GM18508 (cell line): Measurements from ENCODE around the gene PDSS1.

Source experiments
- ATAC-seq: cut with Tn5 transposase; IDR thresholded peaks from one replicate; pipeline ENCODE4 v1.9.1; 2021; ENCODE audit warnings: moderate number of reproducible peaks; ENCODE audit not compliant: insufficient read depth, unreplicated experiment

The PDSS1 gene

DNA sequence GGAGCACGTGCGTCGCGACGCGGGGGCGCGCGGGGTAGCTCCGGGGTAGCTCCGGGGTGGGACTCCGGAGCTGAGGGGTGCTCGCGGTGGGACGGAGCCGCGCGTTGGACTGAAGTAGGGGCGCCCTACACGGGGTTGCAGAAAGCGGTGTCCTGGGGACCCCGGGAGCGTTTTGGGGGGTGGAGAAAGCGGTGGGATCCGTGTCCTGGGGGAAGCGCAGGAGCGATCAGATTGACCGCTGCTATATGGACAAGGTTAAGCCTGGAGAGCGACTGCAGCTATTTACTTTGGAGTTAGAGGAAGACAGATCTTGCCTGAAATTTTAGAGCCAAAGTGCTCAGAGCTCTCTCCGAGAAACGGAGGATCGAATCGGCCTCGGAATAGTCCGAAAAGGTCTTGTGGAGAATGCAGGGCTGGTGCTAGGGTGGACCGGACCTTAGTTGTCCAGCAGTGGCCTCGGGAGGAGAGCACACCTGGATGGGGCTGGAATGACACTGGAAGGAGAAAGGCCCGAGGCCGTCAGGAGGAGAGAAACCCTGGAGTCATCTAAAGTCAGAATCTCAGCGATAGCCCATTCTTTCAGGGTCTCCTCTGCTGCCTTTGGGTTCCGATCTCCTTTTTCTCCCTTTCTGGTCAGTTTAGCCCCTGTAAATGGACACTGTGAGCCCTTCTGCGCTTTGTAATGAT lies 564 bp downstream of the PDSS1 start:
- ATAC-seq: no peak

DNA sequence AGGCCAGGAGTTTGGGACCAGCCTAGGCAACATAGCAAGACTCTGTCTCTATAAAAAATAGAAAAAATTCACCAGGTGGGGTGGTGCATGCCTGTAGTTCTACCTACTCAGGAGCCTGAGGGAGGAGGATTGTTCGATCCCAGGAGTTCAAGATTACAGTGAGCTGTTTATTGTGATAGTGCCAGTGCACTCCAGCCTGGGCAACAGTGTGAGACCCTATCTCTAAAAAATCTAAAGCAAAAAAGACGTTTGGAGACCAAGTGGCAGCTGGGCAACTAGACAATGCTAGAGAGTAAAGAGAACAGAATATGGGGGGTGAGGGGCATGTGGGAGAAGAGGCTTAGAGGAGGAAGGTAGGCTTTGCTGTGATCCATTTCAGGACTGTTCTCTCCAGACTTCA lies 1.4 kb downstream of the PDSS1 start:
- ATAC-seq: no peak

DNA sequence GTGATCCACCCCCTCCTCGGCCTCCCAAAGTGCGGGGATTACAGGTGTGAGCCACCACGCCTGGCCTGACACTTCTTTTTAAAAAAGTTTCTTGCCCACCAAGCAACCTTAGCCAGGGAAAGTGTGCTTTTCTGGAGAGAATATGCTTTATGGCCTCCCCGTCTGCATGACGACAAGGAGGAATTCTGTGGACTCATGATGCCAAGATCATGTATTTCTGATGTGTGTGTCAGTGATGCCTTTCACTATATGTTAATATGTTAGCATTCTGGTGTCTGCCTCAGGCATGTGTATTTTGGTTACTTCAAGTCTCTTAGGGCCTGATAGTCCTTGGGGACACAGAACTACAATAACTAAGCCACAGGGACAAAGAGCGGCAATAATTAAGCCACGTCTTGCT lies 2.1 kb downstream of the PDSS1 start:
- ATAC-seq: no peak

DNA sequence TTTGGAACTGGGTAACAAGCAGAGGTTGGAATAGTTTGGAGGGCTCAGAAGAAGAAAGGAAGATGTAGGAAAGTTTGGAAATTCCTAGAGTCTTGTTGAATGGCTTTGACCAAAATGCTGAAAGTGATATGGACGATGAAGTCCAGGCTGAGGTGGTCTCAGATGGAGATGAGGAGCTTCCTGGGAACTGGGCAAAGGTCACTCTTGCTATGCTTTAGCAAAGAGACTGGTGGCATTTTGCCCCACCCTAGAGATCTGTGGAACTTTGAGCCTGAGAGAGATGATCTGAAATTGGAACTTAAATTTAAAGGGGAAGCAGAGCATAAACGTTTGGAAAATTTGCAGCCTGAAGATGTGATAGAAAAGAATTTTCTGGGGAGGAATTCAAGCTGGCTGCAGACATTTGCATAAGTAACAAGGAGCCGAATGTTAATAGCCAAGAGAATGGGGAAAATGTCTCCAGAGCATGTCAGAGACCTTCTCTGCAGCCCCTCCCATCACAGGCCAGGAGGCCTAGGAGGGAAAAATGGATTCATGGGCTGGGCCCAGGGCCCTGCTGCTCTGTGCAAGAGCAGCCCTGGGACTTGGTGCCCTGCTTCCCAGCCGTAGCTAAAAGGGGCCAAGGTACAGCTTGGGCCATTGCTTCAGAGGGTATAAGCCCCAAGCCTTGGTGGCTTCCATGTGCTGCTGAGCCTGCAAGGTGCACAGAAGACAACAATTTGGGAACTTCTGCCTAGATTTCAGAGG lies 3.6 kb downstream of the PDSS1 start:
- no peak for ATAC-seq

DNA sequence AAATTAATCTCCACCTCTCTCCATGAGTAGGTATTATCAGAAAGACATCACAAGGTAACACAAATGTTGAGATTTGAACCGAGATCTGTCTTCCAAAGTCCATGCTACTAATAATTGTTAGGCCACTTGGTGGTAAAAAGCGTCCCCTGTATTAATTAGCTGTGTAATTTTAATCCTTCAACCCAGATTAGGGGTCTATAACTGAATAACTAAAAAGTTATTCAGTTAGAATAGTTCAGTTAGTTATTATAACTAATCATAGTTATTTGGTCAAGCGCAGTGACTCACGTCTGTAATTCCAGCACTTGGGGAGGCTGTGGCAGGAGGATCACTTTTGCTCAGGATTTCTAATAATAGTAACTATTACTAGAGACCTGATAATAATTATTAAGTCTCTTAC lies 5.6 kb downstream of the PDSS1 start:
- ATAC-seq: no peak

DNA sequence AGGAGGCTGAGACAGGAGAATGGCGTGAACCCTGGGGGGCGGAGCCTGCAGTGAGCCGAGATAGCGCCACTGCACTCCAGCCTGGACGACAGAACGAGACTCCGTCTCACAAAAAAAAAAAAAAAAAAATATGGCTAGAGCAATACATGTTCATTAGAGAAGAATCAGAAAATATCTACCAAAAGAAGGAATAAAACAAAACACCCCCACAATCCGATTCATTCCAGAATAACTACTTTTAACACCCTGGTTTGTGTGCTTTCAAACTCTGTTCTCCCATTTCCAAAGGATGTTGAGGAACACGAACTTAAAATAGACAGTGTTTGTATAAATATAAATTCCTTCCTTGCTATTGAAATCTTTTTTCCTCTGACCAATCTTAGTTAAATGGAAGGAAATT lies 6.5 kb downstream of the PDSS1 start:
- ATAC-seq: no peak

DNA sequence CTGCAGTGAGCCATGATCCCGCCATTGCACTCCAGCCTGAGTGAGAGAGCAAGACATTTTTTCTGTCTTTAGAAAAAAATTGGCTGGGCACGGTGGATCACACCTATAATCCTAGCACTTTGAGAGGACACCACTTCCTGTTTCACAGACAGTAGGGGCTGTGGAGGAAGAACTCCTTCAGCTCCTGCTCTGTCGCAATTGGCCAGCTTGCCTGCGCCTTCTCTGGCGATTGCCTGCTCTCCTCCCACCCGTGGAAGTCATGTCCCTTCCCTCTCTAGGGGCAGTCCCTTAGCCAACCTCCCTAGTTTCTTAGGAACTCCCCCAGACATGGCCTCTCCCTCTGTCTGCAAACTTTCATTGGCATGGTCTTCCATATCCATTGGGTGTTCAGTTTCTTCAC lies 8.7 kb downstream of the PDSS1 start:
- ATAC-seq: no peak

DNA sequence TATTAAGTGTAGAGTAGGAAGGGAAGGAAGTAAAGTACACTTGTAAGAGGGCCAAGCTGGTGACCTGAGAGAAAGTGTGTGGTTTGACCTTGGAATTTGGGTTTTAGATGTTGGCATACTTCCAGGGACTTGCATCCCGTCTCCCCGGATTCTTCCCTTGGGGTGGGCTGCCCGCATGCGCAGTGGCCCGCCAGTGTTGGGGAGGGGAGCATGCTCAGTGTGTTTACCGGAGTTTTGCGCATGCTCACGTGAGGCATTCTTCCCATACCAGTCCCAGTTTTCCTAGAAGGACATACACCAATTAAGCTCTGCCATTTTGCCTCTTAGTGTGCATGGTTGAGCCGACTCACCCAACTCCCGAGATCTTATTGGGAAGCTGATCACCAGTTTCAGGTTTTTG lies 9.4 kb downstream of the PDSS1 start:
- no peak for ATAC-seq

DNA sequence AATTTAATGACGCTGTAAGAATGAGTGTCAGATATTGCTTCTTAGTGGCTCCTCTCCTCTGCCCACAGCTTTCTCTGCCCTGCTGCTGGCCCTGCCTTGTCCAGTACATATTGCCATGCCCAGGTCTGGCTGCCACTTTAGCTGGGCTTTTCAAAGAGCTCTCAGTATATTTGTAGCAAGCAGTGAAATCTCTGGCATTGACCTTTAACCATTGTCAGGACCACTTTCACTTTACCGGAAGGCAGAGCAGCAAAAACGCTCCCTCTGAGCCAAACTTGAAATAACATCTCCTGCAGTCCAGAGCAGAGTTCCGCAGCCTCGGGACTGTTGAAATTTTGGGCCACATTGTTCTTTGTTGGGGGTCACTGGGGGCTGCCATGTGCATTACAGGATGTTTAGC lies 13.8 kb downstream of the PDSS1 start:
- no peak for ATAC-seq

DNA sequence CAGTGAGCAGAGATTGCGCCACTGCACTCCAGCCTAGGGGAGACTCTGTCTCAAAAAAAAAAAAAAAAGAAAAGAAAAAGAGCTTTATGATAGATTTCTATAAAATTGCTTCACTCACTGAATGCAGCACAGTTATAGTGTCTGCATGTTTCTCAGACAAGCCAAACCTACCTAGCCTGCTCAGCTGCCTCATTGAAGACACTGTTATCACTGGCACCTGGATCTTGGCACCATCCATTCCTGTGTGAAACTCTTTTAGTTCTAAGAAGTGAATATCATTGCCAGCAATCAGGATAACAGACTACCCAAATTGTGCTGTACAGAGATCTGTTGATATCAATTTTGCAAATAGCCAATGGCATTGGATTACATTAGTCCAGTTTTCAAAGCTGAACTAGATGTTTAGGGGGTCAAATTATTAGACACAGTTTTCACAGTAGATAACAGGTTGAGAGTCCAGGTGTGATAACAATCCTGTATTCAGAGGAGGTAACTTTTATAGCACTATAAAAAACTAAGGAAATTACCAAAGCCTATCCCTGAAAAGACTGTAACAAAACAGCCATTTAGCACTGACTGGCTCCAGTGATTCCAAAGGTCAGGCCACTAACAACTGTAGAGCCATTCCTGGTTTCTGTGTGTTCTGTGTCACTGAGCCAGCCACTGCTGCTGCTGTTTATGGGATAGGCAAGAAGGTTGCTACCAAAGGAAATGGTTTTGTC lies 17.1 kb downstream of the PDSS1 start:
- ATAC-seq: no peak

DNA sequence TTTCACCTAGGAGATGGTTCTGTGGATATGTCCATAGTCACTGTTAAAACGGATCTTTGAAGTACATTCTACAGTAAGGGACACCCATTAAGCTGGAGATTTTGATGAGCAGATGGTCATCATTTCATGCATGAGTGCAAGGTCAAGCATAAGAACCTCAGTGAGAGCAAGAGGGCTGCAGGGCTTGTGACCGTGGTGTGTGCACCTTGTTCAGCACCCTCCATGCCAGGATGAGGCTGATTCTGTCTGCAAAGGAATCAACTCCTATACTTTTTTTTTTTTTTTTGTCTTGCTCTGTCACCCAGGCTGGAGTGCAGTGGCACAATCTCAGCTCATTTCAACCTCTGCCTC lies 17.6 kb downstream of the PDSS1 start:
- no peak for ATAC-seq

DNA sequence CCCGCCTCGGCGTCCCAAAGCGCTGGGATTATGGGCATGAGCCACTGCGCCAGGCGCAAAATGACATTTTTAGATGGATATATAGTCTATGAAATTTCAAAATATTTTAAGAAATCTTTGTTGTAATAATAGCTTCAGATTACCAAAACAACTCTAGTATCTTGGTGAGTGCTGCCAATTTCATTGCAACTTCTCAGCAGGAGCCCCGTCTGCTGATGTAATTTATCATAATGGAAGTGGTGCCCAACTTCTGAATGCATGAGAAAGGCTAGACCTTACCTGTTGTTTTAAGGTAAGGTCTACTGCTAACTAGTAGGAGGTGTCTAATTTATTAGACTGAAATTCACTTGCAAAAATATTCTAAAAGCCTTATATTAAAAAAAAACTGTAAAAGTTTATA lies 20.0 kb downstream of the PDSS1 start:
- no peak for ATAC-seq

DNA sequence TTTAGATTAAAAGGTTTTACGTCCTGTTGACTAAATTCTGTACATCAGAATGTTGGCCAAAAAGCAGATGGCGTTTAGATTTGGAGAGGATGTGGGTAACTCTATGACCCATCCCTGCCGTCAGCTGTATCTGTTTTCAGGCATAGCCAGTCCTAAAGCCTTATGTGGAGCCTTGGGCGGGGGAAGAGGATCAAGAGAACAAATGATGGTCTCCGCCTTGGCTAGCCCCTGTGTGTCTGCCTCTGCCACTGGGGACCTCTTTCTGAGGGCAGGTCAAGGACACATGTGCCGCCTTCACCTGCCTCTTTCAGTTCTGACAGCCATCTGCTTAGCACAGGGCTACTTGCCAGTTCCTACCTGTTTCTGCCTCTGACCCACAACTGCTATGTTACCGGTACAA lies 24.1 kb downstream of the PDSS1 start:
- ATAC-seq: no peak

DNA sequence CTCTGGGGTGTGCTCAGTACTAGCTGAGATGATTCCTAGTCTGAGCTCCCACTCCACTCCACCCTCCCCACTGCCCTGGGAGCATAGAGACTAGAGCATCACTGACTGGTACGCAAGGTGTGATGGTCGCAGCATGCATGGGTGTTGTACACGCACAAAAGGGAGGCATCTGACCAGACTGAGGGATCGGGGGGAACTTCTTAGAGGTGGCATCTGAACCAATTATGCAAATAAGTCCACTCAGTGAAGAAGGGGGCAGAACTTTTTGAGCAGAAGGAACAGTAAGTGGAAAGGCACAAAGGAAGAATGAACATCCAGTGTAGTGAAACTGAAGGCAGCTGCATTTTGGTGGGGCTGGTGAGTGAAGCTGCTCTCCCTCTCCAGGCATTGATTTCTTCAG lies 25.5 kb downstream of the PDSS1 start:
- ATAC-seq: no peak

DNA sequence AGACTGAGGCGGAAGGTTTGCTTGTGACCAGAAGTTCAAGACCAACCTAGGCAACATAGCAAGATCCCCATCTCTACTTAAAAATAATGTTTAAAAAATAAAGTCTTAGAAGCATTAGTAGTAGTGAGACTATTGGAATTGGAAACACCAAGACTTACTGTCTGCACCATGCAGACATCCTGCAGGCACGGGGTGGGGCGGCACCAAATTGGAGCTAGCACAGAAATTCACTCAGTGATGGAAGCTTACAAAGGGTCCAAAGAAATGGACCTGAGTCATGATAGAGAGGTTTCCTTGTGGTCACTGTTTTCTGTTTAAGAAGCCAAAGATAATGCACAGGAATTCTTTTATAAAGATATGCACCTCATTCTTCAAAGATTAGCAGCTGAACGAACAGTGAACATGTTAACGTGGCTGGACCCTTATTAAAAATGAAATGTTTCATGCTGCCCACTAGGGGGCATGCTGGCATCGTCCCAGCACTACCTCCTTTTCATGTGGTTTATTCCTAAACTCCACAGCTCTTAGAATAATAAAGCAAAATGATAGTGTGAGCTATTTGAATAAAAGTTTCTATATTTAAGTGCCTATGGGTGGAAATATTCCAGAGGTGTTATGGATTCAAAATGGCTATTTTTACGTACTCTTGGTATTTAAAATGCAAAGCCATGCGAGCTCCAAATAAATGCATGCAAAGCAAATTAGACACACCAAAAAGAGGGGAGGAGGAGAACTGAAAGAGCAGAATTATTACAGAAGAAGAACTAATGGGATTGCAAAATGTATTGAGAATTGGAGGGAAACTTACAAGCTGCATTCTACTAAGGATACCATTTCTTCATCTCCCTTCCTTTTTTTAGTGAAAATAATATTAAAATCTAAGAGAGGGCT lies 28.6 kb downstream of the PDSS1 start:
- no peak for ATAC-seq

DNA sequence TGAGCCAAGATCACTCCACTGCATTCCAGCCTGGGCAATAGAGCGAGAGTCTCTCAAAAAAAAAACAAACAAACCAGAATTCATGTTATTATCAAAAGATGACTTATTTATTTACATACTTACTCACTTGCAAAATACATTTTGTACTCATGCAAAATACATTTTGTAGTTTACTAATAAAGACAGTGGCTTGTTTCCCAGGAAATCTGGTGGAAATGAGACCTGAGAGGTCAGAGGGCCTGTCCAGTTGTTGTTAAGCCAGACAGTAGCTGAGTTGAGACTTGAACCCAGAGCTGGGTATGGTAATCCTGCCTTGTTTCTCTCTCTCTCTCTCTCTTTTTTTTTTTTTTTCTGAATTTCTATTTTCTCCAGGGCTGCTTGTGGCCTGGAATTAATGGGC lies 29.5 kb downstream of the PDSS1 start:
- no peak for ATAC-seq

DNA sequence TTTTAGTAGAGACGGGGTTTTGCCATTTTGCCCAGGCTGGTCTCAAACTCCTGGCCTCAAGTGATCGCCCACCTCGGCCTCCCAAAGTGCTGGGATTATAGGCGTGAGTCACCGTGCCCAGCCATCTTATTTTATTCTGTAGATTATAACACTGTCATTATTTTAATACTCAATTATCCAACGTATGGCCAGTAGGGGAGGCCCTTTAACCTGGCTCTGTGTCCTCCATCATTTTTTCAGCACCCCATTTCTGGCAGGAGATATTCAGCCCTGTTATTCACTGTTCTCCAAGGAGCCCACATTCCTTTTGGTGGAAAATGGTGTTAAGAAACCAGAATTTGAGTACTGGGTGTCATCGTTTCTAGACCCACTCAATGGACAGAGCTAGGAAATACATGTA lies 31.5 kb downstream of the PDSS1 start:
- ATAC-seq: no peak

DNA sequence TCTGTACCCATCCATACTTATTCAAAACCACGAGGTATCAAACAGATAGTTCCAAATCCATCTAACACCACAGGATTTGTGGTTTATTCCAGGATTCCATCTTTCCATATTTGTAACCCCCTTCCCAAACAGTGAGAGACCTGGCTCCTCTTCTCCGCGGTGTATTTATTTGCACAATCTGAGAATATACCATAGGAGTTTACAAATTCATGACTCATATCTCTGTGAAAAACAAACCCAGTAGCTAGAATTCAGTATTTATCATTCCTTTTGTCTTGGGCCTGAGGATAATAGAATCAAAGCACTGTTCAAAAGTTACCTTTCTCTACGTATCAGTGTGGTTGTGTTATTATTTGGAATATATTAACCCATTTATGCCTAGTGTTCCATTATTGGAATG lies 31.9 kb downstream of the PDSS1 start:
- no peak for ATAC-seq

DNA sequence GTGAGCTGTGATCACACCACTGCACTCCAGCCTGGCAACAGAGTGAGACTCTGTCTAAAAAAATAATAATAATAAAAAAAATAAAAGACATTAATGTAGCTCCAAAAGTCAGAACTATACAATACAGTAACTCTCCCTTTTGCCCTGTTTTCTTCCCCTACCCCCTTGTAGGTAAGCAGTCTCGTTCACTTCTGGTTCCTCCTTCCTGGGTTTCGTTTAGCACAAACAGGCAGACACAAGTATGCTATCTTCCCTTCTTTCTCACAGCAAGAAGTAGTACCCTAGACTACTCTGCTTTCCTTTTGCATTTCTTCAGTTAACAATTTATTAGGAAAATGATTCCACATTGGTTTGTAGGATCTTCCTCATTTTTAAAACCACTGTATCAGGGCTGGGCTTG lies 33.1 kb downstream of the PDSS1 start:
- no peak for ATAC-seq

DNA sequence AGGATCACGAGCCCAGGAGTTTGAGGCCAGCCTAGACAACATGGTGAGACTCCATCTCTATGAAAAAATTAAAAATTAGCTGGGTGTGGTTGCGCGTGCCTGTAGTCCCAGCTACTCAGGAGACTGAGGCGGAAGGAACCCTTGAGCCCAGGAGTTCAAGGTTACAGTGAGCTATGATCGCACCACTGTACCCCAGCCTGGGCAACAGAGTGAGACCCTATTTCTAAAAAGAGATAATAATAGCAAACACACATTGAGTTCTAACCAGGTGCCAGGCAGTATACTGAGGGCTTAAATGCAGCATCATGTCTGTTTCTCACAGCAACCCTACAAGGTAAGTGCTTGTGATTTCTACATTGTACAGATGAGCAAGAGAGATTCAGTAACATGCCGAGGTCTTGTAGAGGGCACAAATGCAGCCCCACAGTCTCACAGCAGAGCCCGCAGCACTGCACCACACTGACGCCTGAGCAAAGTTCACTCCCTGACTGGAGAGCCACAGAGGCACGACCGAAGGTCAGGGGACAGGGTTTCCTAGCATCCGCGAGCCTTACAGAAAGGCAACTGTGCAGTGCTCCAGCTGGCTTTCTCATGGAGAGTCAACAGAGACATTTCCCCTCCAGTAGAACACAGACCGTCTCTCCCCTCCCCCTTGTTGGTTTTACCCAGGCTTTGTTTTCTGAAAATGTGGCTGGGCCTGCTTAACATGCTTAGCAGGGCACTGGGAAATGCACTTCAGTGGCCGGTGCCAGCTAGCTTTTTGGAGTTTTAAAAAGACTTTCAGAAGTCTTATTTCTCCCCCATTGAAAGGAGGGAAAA lies 36.5 kb downstream of the PDSS1 start:
- no peak for ATAC-seq
